ENCODE measurements around the gene PGAP6.

DNA sequence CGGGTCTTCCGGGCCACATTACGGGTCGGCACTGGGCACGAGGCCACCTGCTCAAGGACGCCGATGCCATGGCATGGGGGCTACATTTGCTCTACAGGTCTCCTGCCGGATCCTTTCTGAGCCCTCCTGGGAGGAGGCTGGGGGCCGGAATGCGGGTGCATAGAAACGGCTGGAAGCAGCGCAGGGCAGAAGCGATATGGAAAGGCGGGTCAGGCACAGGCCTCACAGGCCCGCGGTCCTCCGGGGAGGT is 57.7 kb downstream of the PGAP6 start:
- TF ChIP-seq, protein P1, sequence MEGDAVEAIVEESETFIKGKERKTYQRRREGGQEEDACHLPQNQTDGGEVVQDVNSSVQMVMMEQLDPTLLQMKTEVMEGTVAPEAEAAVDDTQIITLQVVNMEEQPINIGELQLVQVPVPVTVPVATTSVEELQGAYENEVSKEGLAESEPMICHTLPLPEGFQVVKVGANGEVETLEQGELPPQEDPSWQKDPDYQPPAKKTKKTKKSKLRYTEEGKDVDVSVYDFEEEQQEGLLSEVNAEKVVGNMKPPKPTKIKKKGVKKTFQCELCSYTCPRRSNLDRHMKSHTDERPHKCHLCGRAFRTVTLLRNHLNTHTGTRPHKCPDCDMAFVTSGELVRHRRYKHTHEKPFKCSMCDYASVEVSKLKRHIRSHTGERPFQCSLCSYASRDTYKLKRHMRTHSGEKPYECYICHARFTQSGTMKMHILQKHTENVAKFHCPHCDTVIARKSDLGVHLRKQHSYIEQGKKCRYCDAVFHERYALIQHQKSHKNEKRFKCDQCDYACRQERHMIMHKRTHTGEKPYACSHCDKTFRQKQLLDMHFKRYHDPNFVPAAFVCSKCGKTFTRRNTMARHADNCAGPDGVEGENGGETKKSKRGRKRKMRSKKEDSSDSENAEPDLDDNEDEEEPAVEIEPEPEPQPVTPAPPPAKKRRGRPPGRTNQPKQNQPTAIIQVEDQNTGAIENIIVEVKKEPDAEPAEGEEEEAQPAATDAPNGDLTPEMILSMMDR (IDR thresholded peaks at IDR 0.05; ENCODE audit: low read length) = no peak
- no peak for TF ChIP-seq EZH2phosphoT487 (IDR thresholded peaks at IDR 0.05; ENCODE audit: low read length)
- TF ChIP-seq EZH2 (optimal IDR thresholded peaks at IDR 0.05; ENCODE audit: low read depth, low read length) = no peak

All from MM.1S (cell line).